ENCODE measurements around the gene SAG. TPM values are rescaled to one million over a fixed set of nuclear protein-coding genes. Genes with fewer than 3 reads are reported as not detected.

The SAG gene
- total and polyA plus RNA-seq, 2 donors (not counting 3 experiments of a cell fraction or from before 2014, with no cell fraction given): not detected

- POLR2A ChIA-PET: interaction anchor here (0.7 kb wide), 1 partner anchor 1649 kb away, joined by 3 read pairs; no protein-coding TSS in a partner anchor
- H3K4me3 ChIP-seq (replicated peaks in 1 of 3; ENCODE audit: insufficient read depth in 1 of 3, low read depth in 1 of 3, low read length in 3 of 3): no peak overlapping the region
- H3K9me1 ChIP-seq (replicated peaks; ENCODE audit: control insufficient read depth, extremely low read depth, insufficient read depth, low read length): no peaks in the 10 kb centered on the region
- DNase-seq (ENCODE audit: low read depth, low spot score): no peak
- H3K9ac ChIP-seq (replicated peaks; ENCODE audit: extremely low read depth, insufficient read depth, low read length): no peak overlapping the region
- no TSS peak for BruUV-seq (replicated peaks)
- no peaks in the 10 kb centered on the region for H3K36me3 ChIP-seq (ENCODE audit: control insufficient read depth in 2 of 2, extremely low read depth in 1 of 2, insufficient read depth in 2 of 2, low read length in 2 of 2)
- peaks cover 2 to 3% of the 10 kb centered on the region in 2 experiments for H3K27me3 ChIP-seq (ENCODE audit: control insufficient read depth in 2 of 2, insufficient read depth in 2 of 2, low read length in 2 of 2)
- H3K27ac ChIP-seq (ENCODE audit: insufficient read depth, low read depth, low read length): no peak overlapping the region
- H3K79me2 ChIP-seq (ENCODE audit: control insufficient read depth, insufficient read depth, low read length): no peaks in the 10 kb centered on the region
- no peak for TF ChIP-seq MYC (IDR thresholded peaks at IDR 0.05; ENCODE audit: low read depth, low read length)
- no peak for TF ChIP-seq GATA2 (IDR thresholded peaks at IDR 0.05; ENCODE audit: insufficient read depth, insufficient read length, low read depth, low read length)
- TF ChIP-seq MAX (IDR thresholded peaks at IDR 0.05; ENCODE audit: insufficient read depth, insufficient read length): no peak
- no peak for TF ChIP-seq EZH2 (IDR thresholded peaks at IDR 0.05; ENCODE audit: borderline replicate concordance, low read depth, low read length, severe bottlenecking)
- TF ChIP-seq JUN (IDR thresholded peaks at IDR 0.05; ENCODE audit: borderline replicate concordance, insufficient read depth, insufficient read length, low read depth): no peak
- no peak for TF ChIP-seq CTCF (IDR thresholded peaks at IDR 0.05; ENCODE audit: extremely low read depth in 1 of 2, insufficient read depth in 1 of 2, low read depth in 1 of 2, low read length in 2 of 2)
- no peak for TF ChIP-seq POLR2A (IDR thresholded peaks at IDR 0.05; ENCODE audit: low read depth, low read length)
- TF ChIP-seq FOS (IDR thresholded peaks at IDR 0.05; ENCODE audit: borderline replicate concordance, insufficient read depth, low read length): no peak
- no peak for TF ChIP-seq POLR2AphosphoS5 (IDR thresholded peaks at IDR 0.05; ENCODE audit: insufficient read depth, low read depth, low read length)
- no peak overlapping the region for H2AFZ ChIP-seq (ENCODE audit: low read depth, low read length)
- intact Hi-C loops (cut with micrococcal nuclease): no loop called here
- CTCF ChIA-PET: interaction anchor here (0.9 to 1.0 kb wide), 2 partner anchors 17 to 106 kb away, joined by 3 to 4 read pairs; no protein-coding TSS in a partner anchor
- H3K9me3 ChIP-seq (replicated peaks; ENCODE audit: control insufficient read depth, insufficient read depth, low read length): no peaks in the 10 kb centered on the region
- H3K4me1 ChIP-seq (ENCODE audit: control insufficient read depth, extremely low read depth, insufficient read depth, low read length): no peaks in the 10 kb centered on the region
- no peaks in the 10 kb centered on the region for H4K20me1 ChIP-seq (replicated peaks; ENCODE audit: control insufficient read depth, extremely low read depth, insufficient read depth, low read length)
- dilution Hi-C loops (cut with MboI; ENCODE audit: extremely low pct_ligation_motif_present, low sequenced_read_pairs): no loop called here
- no peak for FAIRE-seq
- no peak overlapping the region for H3K4me2 ChIP-seq (ENCODE audit: insufficient read depth, low read length)
Measured at GRCh38 chr2:233343171-233343705, 35.6 kb downstream of the SAG start.
